Measurements from ENCODE around the gene DIP2A. TPM values are rescaled to one million over a fixed set of nuclear protein-coding genes. Genes with fewer than 3 reads are reported as not detected.

Gene DIP2A
- total RNA-seq, 1 experiment from 2014 or later, result 22.9 TPM

DNA sequence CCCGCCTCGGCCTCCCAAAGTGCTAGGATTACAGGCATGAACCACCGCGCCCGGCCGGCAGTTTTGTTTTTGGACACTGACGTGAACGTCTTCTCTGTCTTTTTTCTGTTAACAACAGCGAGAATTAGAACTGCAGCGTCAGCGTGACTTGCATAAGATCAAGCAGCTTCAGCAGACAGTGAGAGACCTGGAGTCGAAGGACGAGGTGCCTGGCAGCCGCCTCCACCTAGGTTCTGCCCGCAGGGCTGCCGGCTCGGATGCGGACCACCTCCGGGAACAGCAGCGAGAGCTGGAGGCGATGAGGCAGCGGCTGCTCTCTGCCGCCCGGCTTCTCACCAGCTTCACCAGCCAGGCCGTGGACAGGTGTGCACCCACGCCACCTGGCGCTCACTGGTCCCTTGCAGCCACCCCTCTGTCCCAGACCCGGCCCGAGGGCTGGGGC lies 22.9 kb upstream of the DIP2A start:
- ATAC-seq, result no peak
- intact Hi-C loops (cut with micrococcal nuclease; ENCODE audit: unreplicated experiment), result no loop called here
- Histone ChIP-seq H3K4me3 (ENCODE audit: low read depth in 2 of 2, low read length in 2 of 2) (no peak overlapping the region), H3K36me3 (ENCODE audit: control insufficient read depth, insufficient read depth, low read length) (peaks cover 3% of the 10 kb centered on the region; the same call in 1 of the 2 replicates), H3K9me3 (ENCODE audit: control insufficient read depth, insufficient read depth, low read depth, low read length) (no peaks in the 10 kb centered on the region), H3K27ac (ENCODE audit: low read length) (no peak overlapping the region), H3K27me3 (ENCODE audit: control insufficient read depth, insufficient read depth, low read length) (no peaks in the 10 kb centered on the region), H3K4me1 (ENCODE audit: control insufficient read depth, insufficient read depth, low read length) (no peaks in the 10 kb centered on the region)
- in situ Hi-C loops (cut with HindIII; ENCODE audit: low pct_unique_long_range_greater_than_20kb, low sequenced_read_pairs), result no loop called here
- TF ChIP-seq POLR2AphosphoS5 (IDR thresholded peaks at IDR 0.05; ENCODE audit: low read depth, low read length) (no peak), SIN3A (IDR thresholded peaks at IDR 0.05; ENCODE audit: borderline replicate concordance, insufficient read depth, low read depth, low read length) (no peak), TCF7L2 (IDR thresholded peaks at IDR 0.05; ENCODE audit: low read depth, low read length) (no peak)
- TF ChIP-seq, protein P1, sequence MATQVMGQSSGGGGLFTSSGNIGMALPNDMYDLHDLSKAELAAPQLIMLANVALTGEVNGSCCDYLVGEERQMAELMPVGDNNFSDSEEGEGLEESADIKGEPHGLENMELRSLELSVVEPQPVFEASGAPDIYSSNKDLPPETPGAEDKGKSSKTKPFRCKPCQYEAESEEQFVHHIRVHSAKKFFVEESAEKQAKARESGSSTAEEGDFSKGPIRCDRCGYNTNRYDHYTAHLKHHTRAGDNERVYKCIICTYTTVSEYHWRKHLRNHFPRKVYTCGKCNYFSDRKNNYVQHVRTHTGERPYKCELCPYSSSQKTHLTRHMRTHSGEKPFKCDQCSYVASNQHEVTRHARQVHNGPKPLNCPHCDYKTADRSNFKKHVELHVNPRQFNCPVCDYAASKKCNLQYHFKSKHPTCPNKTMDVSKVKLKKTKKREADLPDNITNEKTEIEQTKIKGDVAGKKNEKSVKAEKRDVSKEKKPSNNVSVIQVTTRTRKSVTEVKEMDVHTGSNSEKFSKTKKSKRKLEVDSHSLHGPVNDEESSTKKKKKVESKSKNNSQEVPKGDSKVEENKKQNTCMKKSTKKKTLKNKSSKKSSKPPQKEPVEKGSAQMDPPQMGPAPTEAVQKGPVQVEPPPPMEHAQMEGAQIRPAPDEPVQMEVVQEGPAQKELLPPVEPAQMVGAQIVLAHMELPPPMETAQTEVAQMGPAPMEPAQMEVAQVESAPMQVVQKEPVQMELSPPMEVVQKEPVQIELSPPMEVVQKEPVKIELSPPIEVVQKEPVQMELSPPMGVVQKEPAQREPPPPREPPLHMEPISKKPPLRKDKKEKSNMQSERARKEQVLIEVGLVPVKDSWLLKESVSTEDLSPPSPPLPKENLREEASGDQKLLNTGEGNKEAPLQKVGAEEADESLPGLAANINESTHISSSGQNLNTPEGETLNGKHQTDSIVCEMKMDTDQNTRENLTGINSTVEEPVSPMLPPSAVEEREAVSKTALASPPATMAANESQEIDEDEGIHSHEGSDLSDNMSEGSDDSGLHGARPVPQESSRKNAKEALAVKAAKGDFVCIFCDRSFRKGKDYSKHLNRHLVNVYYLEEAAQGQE (IDR thresholded peaks at IDR 0.05; ENCODE audit: insufficient read depth in 1 of 2, low read depth in 2 of 2, low read length in 1 of 2), result no peak
- TF ChIP-seq, protein P2, sequence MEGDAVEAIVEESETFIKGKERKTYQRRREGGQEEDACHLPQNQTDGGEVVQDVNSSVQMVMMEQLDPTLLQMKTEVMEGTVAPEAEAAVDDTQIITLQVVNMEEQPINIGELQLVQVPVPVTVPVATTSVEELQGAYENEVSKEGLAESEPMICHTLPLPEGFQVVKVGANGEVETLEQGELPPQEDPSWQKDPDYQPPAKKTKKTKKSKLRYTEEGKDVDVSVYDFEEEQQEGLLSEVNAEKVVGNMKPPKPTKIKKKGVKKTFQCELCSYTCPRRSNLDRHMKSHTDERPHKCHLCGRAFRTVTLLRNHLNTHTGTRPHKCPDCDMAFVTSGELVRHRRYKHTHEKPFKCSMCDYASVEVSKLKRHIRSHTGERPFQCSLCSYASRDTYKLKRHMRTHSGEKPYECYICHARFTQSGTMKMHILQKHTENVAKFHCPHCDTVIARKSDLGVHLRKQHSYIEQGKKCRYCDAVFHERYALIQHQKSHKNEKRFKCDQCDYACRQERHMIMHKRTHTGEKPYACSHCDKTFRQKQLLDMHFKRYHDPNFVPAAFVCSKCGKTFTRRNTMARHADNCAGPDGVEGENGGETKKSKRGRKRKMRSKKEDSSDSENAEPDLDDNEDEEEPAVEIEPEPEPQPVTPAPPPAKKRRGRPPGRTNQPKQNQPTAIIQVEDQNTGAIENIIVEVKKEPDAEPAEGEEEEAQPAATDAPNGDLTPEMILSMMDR (IDR thresholded peaks at IDR 0.05), result no peak
- CTCF ChIA-PET, result no interaction called here
- no TSS peak for BruUV-seq (replicated peaks)
- DNase-seq (ENCODE audit: low read depth, low spot score), result no peak
- POLR2A ChIA-PET, result no interaction called here

DNA sequence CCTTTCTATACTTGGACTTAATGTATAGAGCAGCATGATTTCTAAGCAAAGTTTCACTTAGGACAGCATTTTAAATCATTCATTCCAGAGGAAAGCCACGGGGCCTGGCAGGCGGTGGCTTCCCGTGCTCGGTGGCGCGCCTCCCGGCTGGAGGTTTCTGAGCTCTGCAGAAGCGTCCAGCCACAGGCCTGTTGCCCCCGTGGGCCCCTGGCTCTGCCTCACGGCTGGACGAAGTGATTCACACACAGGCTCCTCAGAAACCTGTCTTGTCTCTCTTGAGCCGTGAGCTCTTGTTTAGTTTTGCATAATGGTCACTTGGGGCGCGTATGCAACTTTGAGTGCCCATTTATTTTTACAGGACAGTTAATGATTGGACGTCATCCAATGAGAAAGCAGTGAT lies 22.1 kb upstream of the DIP2A start:
- TF ChIP-seq POLR2AphosphoS5 (IDR thresholded peaks at IDR 0.05; ENCODE audit: low read depth, low read length) (no peak), SIN3A (IDR thresholded peaks at IDR 0.05; ENCODE audit: borderline replicate concordance, insufficient read depth, low read depth, low read length) (no peak)
- TF ChIP-seq, protein P1 (IDR thresholded peaks at IDR 0.05; ENCODE audit: insufficient read depth in 1 of 2, low read depth in 2 of 2, low read length in 1 of 2), result no peak
- CTCF ChIA-PET, result no interaction called here
- Histone ChIP-seq H3K27ac (ENCODE audit: low read length) (no peak overlapping the region), H3K9me3 (ENCODE audit: control insufficient read depth, insufficient read depth, low read depth, low read length) (no peaks in the 10 kb centered on the region), H3K36me3 (ENCODE audit: control insufficient read depth, insufficient read depth, low read length) (peaks cover 3% of the 10 kb centered on the region; the same call in 1 of the 2 replicates), H3K27me3 (ENCODE audit: control insufficient read depth, insufficient read depth, low read length) (no peaks in the 10 kb centered on the region), H3K4me3 (ENCODE audit: low read depth in 2 of 2, low read length in 2 of 2) (no peak overlapping the region), H3K4me1 (ENCODE audit: control insufficient read depth, insufficient read depth, low read length) (no peaks in the 10 kb centered on the region)
- intact Hi-C loops (cut with micrococcal nuclease; ENCODE audit: unreplicated experiment), result no loop called here
- in situ Hi-C loops (cut with HindIII; ENCODE audit: low pct_unique_long_range_greater_than_20kb, low sequenced_read_pairs), result no loop called here
- DNase-seq (ENCODE audit: low read depth, low spot score), result no peak
- POLR2A ChIA-PET, result no interaction called here
- BruUV-seq (replicated peaks), result no TSS peak
- ATAC-seq, result no peak
